Stomach (tissue), 9 donors: ENCODE results near the gene CLTCL1. TPM values are rescaled to one million over a fixed set of nuclear protein-coding genes. Genes with fewer than 3 reads are reported as not detected.
"Not testable (repeated sequence)": the region's sequence is repeated elsewhere in the genome, so short reads cannot be mapped to it uniquely, and the experiment has no call there.

Experiments used
- DNase-seq, 2 donors: peaks; one replicate each; pipeline versions ENCODE4 v3.0.0 to v3.0.0-alpha.2; 2013 to 2019
- H3K27ac ChIP-seq, 5 donors: fragments of 200-600 bp in 4 of 5; sonication (generic) in 4 of 5; one replicate each; pipeline ENCODE4 v1.5.1; 2013 to 2019; ENCODE audit warnings: mild to moderate bottlenecking in 1 of 5, moderate library complexity in 1 of 5
- H3K27me3 ChIP-seq, 3 donors: fragments of 200-600 bp; sonication (generic); one replicate each; pipeline ENCODE4 v1.5.1; 2017 to 2019; ENCODE audit warnings: mixed run types in 1 of 3
- H3K36me3 ChIP-seq, 4 donors: fragments of 200-600 bp; sonication (generic); 1 replicate in 3 of 4; 2 replicates in 1 of 4; pipeline ENCODE4 v1.5.1; 2016 to 2019
- H3K4me1 ChIP-seq, 4 donors: fragments of 200-600 bp; sonication (generic); one replicate each; pipeline ENCODE4 v1.5.1; 2016 to 2019
- H3K4me3 ChIP-seq, 4 donors: fragments of 200-600 bp; sonication (generic) in 3 of 4; one replicate each; pipeline ENCODE4 v1.5.1; 2016 to 2019; ENCODE audit warnings: mild to moderate bottlenecking in 1 of 4
- H3K9me3 ChIP-seq, 4 donors: fragments of 200-600 bp; sonication (generic); one replicate each; pipeline ENCODE4 v1.5.1; 2016 to 2019
- CTCF ChIP-seq, 7 experiments: fragments of 450-650 bp in 4 of 7; fragments of 200-600 bp in 3 of 7; sonication (generic) in 3 of 7; IDR thresholded peaks; one replicate each; pipeline ENCODE4 v1.5.1; 2016 to 2019; ENCODE audit warnings: antibody characterized with exemption in 7 of 7, control low read depth in 2 of 7, mild to moderate bottlenecking in 1 of 7
- EP300 ChIP-seq: sonication (generic); formaldehyde crosslinking; IDR thresholded peaks from one replicate; pipeline ENCODE4 v1.6.1; 2017; ENCODE audit warnings: antibody characterized with exemption
- POLR2A ChIP-seq, 4 donors: fragments of 450-650 bp; IDR thresholded peaks; one replicate each; pipeline ENCODE4 v1.6.1; 2016; ENCODE audit warnings: antibody characterized with exemption in 4 of 4, control low read depth in 2 of 4, mild to moderate bottlenecking in 1 of 4, moderate library complexity in 1 of 4
- POLR2AphosphoS5 ChIP-seq, 3 donors: sonication (generic); formaldehyde crosslinking; IDR thresholded peaks; one replicate each; pipeline ENCODE4 v1.6.1; 2016; ENCODE audit warnings: antibody characterized with exemption in 3 of 3
- WGBS, 5 donors: extraction: QIAGEN DNeasy Blood & Tissue Kit in 3 of 5; methylation state at CpG; one replicate each; pipeline versions ENCODE4 v1.1.5 to v1.1.7; 2013 to 2018; 5-methylcytosine and 5-hydroxymethylcytosine counted together
- intact Hi-C: fragments of 100-400 bp; cut with DNase I; formaldehyde crosslinking; loops from one replicate; pipeline ENCODE4 v1.15.1; 2023; ENCODE audit warnings: low total_unique reads
- polyA plus RNA-seq, 3 donors: library from polyadenylated mRNA; stranded (reverse); fragments of 200-250 nt; gene quantifications; one replicate each; pipeline ENCODE4 v1.2.3, GENCODE V29; 2013
- total RNA-seq, 5 donors: library from RNA; depleted of rRNA; stranded (reverse); fragments of >200 nt; gene quantifications; one replicate each; pipeline versions ENCODE4 v1.1.0 to v1.2.3, GENCODE V29; 2014 to 2016
- donor health status: healthy with polysubstance abuse.
- donor health status: Bipolar disorder and iron deficiency.
- donor health status: healthy.

Gene CLTCL1
- total and polyA plus RNA-seq, 8 donors = 3.0 to 10.1 (median 4.7) TPM

GRCh38 chr22:19325296-19325948 is 33.9 kb upstream of the CLTCL1 start:
- Histone ChIP-seq H3K36me3 (peaks cover 13 to 26% (median 22%) of the 10 kb centered on the region in 4 donors), H3K9me3 (peaks cover 0 to 10% (median 4%) of the 10 kb centered on the region in 4 donors), H3K27ac (no peak overlapping the region), H3K4me1 (no peaks in the 10 kb centered on the region), H3K27me3 (no peaks in the 10 kb centered on the region), H3K4me3 (no peak overlapping the region)
- no peak for TF ChIP-seq POLR2A (IDR thresholded peaks at IDR 0.05)
- no peak for DNase-seq
- intact Hi-C loops = no loop called here
- WGBS, 5 donors = 85 to 88% (median 87%) methylated on average over 5 of the region's 5 CpGs

DNA sequence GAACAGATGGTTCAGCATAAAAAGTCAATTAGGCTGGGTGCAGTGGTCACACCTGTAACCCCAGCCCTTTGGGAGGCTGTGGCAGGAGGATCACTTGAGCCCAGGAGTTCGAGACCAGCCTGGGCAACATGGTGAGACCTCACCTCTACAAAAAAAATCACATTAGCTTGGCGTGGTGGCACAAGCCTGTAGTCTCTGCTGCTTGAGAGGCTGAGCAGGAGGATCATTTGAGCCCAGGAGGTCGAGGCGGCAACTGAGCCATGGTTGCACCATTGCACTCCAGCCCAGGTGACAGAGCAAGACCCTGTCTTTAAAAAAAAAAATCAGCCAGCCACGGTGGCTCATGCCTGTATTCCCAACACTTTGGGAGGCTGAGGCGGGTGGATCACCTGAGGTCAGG is 31.9 kb upstream of the CLTCL1 start:
- H3K27me3 ChIP-seq, intact Hi-C loops: not testable (repeated sequence)

GRCh38 chr22:19321757-19322156 is 30.2 kb upstream of the CLTCL1 start:
- H3K4me3 ChIP-seq = no peak overlapping the region
- TF ChIP-seq POLR2AphosphoS5 (IDR thresholded peaks at IDR 0.05) = no peak
- TF ChIP-seq EP300 = no peak
- TF ChIP-seq POLR2A (IDR thresholded peaks at IDR 0.05) = no peak
- TF ChIP-seq CTCF (IDR thresholded peaks at IDR 0.05) = no peak
- DNase-seq = no peak
- 78 to 91% (median 83%) methylated on average over 2 of the region's 2 CpGs for WGBS, 5 donors
- peaks cover 6 to 21% (median 18%) of the 10 kb centered on the region in 4 donors for H3K9me3 ChIP-seq
- H3K27me3 ChIP-seq = no peaks in the 10 kb centered on the region
- H3K27ac ChIP-seq = no peak overlapping the region
- no peaks in the 10 kb centered on the region for H3K36me3 ChIP-seq
- intact Hi-C loops = no loop called here
- no peaks in the 10 kb centered on the region for H3K4me1 ChIP-seq

More for the DNA sequence above, 31.9 kb upstream of the CLTCL1 start:
- not testable (repeated sequence) for DNase-seq, H3K27ac ChIP-seq, H3K36me3 ChIP-seq, H3K4me1 ChIP-seq, H3K4me3 ChIP-seq
- peaks cover 0 to 13% (median 6%) of the 10 kb centered on the region in 4 donors for H3K9me3 ChIP-seq
- WGBS, 5 donors = 83 to 94% (median 93%) methylated on average over 6 of the region's 6 CpGs

GRCh38 chr22:19320136-19320535 is 28.6 kb upstream of the CLTCL1 start:
- H3K27ac ChIP-seq, intact Hi-C loops, DNase-seq, H3K4me1 ChIP-seq, H3K4me3 ChIP-seq, H3K36me3 ChIP-seq, H3K27me3 ChIP-seq: not testable (repeated sequence)
- peaks cover 13 to 37% (median 29%) of the 10 kb centered on the region in 4 donors for H3K9me3 ChIP-seq
- WGBS, 5 donors = 91 to 95% (median 93%) methylated on average over 8 of the region's 8 CpGs

DNA sequence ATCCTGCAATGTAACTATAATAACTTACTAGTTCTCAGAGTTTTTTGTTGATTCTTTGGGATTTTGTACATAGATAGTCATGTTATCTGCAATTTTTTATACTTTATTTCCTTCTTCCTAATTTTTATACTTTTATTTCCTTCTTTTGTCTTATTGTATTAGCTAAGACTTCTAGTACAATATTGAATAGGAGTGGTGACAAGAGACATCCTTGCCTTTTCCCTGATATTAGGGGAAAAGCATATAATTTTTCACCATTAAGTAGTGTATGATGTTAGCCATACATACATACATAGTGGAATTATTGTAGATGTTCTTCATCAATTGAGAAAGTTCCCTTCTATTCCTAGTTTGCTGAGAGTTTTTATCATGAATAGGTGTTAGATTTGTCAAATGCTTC is 27.8 kb upstream of the CLTCL1 start:
- Histone ChIP-seq H3K4me1 (no peaks in the 10 kb centered on the region), H3K36me3 (no peaks in the 10 kb centered on the region), H3K4me3 (no peak overlapping the region), H3K27me3 (no peaks in the 10 kb centered on the region), H3K9me3 (peaks cover 13 to 41% (median 34%) of the 10 kb centered on the region in 4 donors), H3K27ac (no peak overlapping the region)
- no peak for DNase-seq
- intact Hi-C loops = no loop called here
- TF ChIP-seq CTCF (IDR thresholded peaks at IDR 0.05) (no peak), EP300 (no peak), POLR2AphosphoS5 (IDR thresholded peaks at IDR 0.05) (no peak), POLR2A (IDR thresholded peaks at IDR 0.05) (no peak)

DNA sequence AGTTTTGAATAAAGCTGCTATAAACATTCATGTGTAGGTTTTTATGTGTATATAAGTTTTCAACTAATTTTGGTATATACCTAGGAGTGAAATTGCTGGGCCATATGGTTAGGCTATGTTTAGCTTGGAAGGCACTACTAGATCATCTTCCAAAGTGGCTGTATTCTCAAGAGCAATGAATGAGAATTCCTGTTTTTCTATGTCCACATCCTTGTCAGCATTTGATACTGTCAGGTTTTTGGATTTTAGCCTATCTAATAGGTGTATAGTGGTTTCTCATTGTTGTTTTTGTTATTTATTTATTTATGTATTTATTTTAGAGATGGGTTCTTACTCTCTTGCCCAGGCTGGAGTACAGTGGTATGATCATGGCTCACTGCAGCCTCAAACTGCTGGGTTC is 26.3 kb upstream of the CLTCL1 start:
- no peaks in the 10 kb centered on the region for H3K4me1 ChIP-seq
- DNase-seq = no peak
- H3K27ac ChIP-seq = no peak overlapping the region
- no peak for TF ChIP-seq POLR2A (IDR thresholded peaks at IDR 0.05)
- TF ChIP-seq EP300 = no peak
- TF ChIP-seq CTCF (IDR thresholded peaks at IDR 0.05) = no peak
- no peak for TF ChIP-seq POLR2AphosphoS5 (IDR thresholded peaks at IDR 0.05)
- no peaks in the 10 kb centered on the region for H3K27me3 ChIP-seq
- peaks cover 13 to 42% (median 35%) of the 10 kb centered on the region in 4 donors for H3K9me3 ChIP-seq
- H3K36me3 ChIP-seq = no peaks in the 10 kb centered on the region
- intact Hi-C loops = no loop called here
- H3K4me3 ChIP-seq = no peak overlapping the region
